ENCODE measurements around the gene COL8A1.

DNA sequence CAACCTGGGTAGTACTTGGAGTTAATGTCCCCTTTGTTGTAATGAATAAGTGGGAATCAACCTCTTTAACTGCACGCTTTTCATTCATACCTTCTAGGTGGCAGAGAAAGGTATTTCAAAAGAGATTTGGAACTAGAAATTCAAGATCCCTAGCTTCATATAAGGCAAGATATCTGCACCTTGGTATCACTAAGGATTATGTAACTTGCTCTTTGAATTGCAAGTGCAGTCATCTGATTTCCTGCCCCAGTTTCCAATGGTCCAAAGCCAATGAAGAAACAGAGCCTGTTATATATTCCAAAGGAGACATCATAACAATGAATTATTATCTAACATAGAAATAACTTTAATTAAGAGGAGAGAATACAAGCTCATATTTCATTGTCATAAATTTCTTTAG is 124.5 kb downstream of the COL8A1 start:
- TF ChIP-seq, protein P1, sequence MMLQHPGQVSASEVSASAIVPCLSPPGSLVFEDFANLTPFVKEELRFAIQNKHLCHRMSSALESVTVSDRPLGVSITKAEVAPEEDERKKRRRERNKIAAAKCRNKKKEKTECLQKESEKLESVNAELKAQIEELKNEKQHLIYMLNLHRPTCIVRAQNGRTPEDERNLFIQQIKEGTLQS (IDR thresholded peaks at IDR 0.05), result no peak
- TF ChIP-seq, protein P2, sequence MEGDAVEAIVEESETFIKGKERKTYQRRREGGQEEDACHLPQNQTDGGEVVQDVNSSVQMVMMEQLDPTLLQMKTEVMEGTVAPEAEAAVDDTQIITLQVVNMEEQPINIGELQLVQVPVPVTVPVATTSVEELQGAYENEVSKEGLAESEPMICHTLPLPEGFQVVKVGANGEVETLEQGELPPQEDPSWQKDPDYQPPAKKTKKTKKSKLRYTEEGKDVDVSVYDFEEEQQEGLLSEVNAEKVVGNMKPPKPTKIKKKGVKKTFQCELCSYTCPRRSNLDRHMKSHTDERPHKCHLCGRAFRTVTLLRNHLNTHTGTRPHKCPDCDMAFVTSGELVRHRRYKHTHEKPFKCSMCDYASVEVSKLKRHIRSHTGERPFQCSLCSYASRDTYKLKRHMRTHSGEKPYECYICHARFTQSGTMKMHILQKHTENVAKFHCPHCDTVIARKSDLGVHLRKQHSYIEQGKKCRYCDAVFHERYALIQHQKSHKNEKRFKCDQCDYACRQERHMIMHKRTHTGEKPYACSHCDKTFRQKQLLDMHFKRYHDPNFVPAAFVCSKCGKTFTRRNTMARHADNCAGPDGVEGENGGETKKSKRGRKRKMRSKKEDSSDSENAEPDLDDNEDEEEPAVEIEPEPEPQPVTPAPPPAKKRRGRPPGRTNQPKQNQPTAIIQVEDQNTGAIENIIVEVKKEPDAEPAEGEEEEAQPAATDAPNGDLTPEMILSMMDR (IDR thresholded peaks at IDR 0.05 in 2 of 3, conservative IDR thresholded peaks at IDR 0.05 in 1 of 3; ENCODE audit: borderline replicate concordance in 1 of 3, insufficient read depth in 1 of 3, low read depth in 2 of 3, low read length in 2 of 3), result no peak
- no peak for TF ChIP-seq FOSL1 (IDR thresholded peaks at IDR 0.05; ENCODE audit: low read depth)

Measured in HCT116 (cell line).